CD4-positive, alpha-beta T cell treated with Interleukin-10 for 1 hour (primary cell): ENCODE measurements around the gene NUP54.

ENCODE experiments used
- DNase-seq: peaks from one replicate; pipeline ENCODE4 v3.0.0-alpha.2; 2020

NUP54 gene

GRCh38 chr4:76144546-76144945, 3.7 kb downstream of the NUP54 start:
- DNase-seq, result no peak

GRCh38 chr4:76141241-76141640, 7.0 kb downstream of the NUP54 start:
- no peak for DNase-seq

GRCh38 chr4:76127754-76128153, 20.4 kb downstream of the NUP54 start:
- no peak for DNase-seq

GRCh38 chr4:76125816-76126215, 22.4 kb downstream of the NUP54 start:
- no peak for DNase-seq

GRCh38 chr4:76120199-76120598, 28.0 kb downstream of the NUP54 start:
- DNase-seq, result no peak

- DNase-seq, result no peak
Observed at GRCh38 chr4:76117536-76117935, 30.7 kb downstream of the NUP54 start.

- DNase-seq, result no peak
Observed at GRCh38 chr4:76116821-76117220, 31.4 kb downstream of the NUP54 start.

- DNase-seq, result no peak
Observed at GRCh38 chr4:76108467-76109181, 39.6 kb downstream of the NUP54 start.

- no peak for DNase-seq
Observed at GRCh38 chr4:76106442-76106841, 41.8 kb downstream of the NUP54 start.

GRCh38 chr4:76105652-76106051, 42.5 kb downstream of the NUP54 start:
- no peak for DNase-seq

GRCh38 chr4:76096076-76096475, 52.1 kb downstream of the NUP54 start:
- no peak for DNase-seq

- DNase-seq, result no peak
Observed at GRCh38 chr4:76095568-76095967, 52.6 kb downstream of the NUP54 start.

- no peak for DNase-seq
Observed at GRCh38 chr4:76091052-76091451, 57.1 kb downstream of the NUP54 start.

- peak; percentile 26 for DNase-seq
Observed at GRCh38 chr4:76090241-76090691, 57.9 kb downstream of the NUP54 start.

GRCh38 chr4:76088719-76089118, 59.5 kb downstream of the NUP54 start:
- DNase-seq, result no peak

GRCh38 chr4:76087007-76087769, 61.0 kb downstream of the NUP54 start:
- DNase-seq, result no peak

GRCh38 chr4:76084542-76084941, 63.7 kb downstream of the NUP54 start:
- DNase-seq, result no peak

- DNase-seq, result no peak
Observed at GRCh38 chr4:76083386-76083988, 64.7 kb downstream of the NUP54 start.

- DNase-seq, result no peak
Observed at GRCh38 chr4:76078033-76078613, 70.1 kb downstream of the NUP54 start.

- no peak for DNase-seq
Observed at GRCh38 chr4:76074993-76075600, 73.1 kb downstream of the NUP54 start.

GRCh38 chr4:76074468-76074867, 73.7 kb downstream of the NUP54 start, which contains the start of gene ART3:
TSS of gene ART3 (plus strand) at chr4:76074709. CDS start at chr4:76075890, 1,181 bp downstream.
- no peak for DNase-seq

GRCh38 chr4:76072760-76073159, 75.4 kb downstream of the NUP54 start:
- DNase-seq, result no peak
